Measurements from ENCODE around the gene CNTN6. TPM values are rescaled to one million over a fixed set of nuclear protein-coding genes. Genes with fewer than 3 reads are reported as not detected.

The CNTN6 gene
- total RNA-seq, 1 donor from 2014 or later = 9.2 TPM

DNA sequence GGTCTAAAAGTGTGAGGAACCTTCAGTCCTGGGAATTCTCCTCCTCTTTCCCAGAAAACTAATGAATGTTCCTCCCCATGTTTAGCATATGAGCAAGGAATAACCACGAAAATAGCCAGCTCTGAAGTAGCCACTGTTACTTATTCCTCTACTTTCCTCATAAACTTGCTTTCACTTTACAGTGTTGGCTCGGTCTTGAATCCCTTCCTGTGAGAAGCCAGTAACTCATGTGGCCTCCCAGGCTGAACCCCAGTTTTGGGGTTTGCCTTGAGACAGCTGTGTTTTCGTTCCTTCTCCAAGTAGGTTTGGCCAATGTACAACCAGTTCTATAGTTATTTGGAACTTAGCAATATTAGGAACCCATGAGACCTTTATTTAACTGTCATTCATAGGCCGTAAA, 195.0 kb downstream of the CNTN6 start:
- no peaks in the 10 kb centered on the region for H3K4me1 ChIP-seq
- intact Hi-C loops (cut with DNase I) = no loop called here
- H3K4me3 ChIP-seq = no peak overlapping the region
- no peak overlapping the region for H3K27ac ChIP-seq
- no peaks in the 10 kb centered on the region for H3K36me3 ChIP-seq
- no peaks in the 10 kb centered on the region for H3K9me3 ChIP-seq
- ATAC-seq (no peak), DNase-seq (no peak)
- H3K27me3 ChIP-seq = no peaks in the 10 kb centered on the region
- TF ChIP-seq, protein P1, sequence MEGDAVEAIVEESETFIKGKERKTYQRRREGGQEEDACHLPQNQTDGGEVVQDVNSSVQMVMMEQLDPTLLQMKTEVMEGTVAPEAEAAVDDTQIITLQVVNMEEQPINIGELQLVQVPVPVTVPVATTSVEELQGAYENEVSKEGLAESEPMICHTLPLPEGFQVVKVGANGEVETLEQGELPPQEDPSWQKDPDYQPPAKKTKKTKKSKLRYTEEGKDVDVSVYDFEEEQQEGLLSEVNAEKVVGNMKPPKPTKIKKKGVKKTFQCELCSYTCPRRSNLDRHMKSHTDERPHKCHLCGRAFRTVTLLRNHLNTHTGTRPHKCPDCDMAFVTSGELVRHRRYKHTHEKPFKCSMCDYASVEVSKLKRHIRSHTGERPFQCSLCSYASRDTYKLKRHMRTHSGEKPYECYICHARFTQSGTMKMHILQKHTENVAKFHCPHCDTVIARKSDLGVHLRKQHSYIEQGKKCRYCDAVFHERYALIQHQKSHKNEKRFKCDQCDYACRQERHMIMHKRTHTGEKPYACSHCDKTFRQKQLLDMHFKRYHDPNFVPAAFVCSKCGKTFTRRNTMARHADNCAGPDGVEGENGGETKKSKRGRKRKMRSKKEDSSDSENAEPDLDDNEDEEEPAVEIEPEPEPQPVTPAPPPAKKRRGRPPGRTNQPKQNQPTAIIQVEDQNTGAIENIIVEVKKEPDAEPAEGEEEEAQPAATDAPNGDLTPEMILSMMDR (IDR thresholded peaks at IDR 0.05) = no peak

DNA sequence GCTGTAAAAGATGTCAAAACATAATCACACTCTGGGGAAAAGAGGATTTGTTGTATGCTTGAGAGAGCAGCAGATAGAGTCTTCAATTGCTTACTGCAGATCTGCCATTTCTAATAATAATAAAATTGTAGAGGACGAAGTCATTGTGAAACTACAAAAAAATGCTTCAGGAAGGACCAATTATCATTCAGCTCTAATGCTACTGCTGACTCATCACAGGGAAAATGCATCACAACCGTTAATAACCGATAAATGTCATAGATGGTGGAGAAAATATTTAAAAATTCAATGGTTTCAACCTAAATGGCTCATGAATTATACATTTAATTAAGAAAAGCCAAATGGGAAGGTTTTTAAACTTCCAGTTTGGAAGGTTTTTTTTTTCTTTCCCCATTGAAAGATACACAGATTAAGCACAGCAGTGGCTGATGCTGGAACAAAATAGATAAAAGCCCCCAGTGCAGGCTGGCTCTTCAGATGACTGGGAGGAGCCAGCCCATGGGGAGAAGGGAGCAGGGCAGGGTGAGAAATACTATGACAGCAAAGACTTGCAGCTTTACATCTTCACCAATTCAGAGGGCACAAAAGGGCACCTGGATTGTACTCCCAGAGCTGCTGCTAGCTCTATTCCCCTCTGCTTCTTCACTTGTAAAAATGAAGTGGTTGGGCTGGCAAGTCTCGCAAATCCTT, 196.1 kb downstream of the CNTN6 start:
- no peak for DNase-seq
- H3K36me3 ChIP-seq = no peaks in the 10 kb centered on the region
- H3K9me3 ChIP-seq = no peaks in the 10 kb centered on the region
- H3K4me3 ChIP-seq = no peak overlapping the region
- intact Hi-C loops (cut with DNase I) = no loop called here
- TF ChIP-seq, protein P1 (IDR thresholded peaks at IDR 0.05) = no peak
- no peaks in the 10 kb centered on the region for H3K27me3 ChIP-seq
- no peak for ATAC-seq
- H3K4me1 ChIP-seq = no peaks in the 10 kb centered on the region
- no peak overlapping the region for H3K27ac ChIP-seq

DNA sequence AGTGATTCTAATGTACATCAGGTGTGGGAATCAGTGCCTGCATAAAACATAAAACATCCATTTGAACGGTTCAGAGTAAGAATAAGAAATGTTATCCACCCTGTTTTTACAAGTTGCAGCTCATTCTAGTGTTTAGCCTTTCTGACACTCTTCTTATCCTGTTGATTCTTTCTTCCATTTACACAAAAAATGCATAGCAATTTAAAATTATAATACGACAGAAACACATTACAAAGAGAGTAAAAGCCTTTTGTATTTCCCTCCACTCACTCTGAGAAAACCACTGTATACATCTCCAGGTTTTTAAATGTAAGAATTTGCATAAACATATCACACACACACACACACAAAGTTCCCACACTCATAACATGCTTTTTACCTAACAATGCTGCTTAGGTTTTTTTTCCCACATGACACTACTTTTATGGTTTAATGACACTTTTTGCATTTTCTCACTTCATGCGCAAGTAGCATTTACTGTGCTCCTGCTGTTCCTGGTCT, 199.8 kb downstream of the CNTN6 start:
- intact Hi-C loops (cut with DNase I) = no loop called here
- no peak for ATAC-seq
- Histone ChIP-seq H3K9me3 (no peaks in the 10 kb centered on the region), H3K27me3 (no peaks in the 10 kb centered on the region), H3K27ac (no peak overlapping the region), H3K36me3 (no peaks in the 10 kb centered on the region), H3K4me3 (no peak overlapping the region), H3K4me1 (no peaks in the 10 kb centered on the region)
- TF ChIP-seq, protein P1 (IDR thresholded peaks at IDR 0.05) = no peak
- no peak for DNase-seq

DNA sequence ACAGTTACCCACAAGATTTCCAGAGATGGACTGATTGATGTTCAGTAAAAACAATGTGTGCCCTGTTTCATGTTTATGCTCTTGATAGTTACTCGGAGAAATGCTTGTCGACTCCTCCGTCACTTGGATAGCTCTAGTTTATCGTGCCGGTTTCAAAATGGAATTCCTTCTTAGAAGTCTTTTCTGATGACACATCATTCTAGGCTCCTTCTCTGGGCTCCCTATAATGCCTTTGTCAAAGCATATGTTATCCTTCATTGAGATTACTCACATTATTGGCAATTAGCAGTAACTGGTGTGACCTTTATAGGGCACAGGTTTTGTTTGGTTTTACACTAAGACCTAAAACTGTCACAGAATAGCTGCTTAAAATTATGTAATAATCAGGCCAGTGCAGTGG, 201.8 kb downstream of the CNTN6 start:
- Histone ChIP-seq H3K27me3 (no peaks in the 10 kb centered on the region), H3K27ac (no peak overlapping the region), H3K36me3 (no peaks in the 10 kb centered on the region), H3K9me3 (no peaks in the 10 kb centered on the region), H3K4me3 (no peak overlapping the region), H3K4me1 (no peaks in the 10 kb centered on the region)
- intact Hi-C loops (cut with DNase I) = no loop called here
- DNase-seq (no peak), ATAC-seq (no peak)
- TF ChIP-seq, protein P1 (IDR thresholded peaks at IDR 0.05) = no peak

DNA sequence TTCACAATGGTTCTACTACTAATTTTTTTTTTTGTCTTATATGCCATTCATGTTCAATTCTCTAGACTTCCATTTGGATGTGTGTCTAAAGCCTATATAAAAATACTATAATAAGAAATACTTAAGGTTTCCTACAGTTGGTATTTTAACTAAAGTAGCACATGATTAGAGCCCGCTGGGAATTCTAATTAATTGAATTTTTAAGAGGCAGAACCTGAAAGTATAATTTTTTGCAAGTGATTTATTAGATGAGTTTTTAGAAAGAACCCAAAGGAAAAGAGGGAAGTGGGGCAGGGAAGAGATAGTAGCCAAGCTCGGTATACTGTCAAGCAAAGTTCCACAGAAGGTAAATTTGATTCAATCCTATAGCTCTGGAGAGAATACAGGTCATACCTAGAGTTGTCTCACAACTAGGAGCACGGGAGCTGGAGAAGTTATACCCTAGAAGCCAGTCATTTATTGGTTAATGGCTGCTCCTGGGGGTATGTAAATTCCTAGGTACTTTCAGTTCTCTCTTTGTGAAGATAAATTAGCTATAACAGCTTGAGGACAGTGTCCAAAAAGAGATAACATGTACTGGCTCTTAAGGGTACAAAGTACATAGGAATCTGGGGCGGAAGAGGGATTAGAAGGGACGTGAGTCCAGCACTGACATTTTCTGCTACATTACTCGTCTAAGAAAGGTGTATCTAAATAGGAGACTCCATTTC, 225.6 kb downstream of the CNTN6 start:
- intact Hi-C loops (cut with DNase I) = no loop called here
- Histone ChIP-seq H3K4me1 (no peaks in the 10 kb centered on the region), H3K36me3 (no peaks in the 10 kb centered on the region), H3K27ac (no peak overlapping the region), H3K27me3 (no peaks in the 10 kb centered on the region), H3K9me3 (no peaks in the 10 kb centered on the region), H3K4me3 (no peak overlapping the region)
- TF ChIP-seq, protein P1 (IDR thresholded peaks at IDR 0.05) = no peak
- ATAC-seq (no peak), DNase-seq (no peak)

All from upper lobe of right lung (tissue), 1 donor.